WI38 (cell line): ENCODE measurements around the gene BICC1.

Experiments used
- H3K4me3 ChIP-seq: 2 replicates; pipeline ENCODE4 v1.5.1; 2011; ENCODE audit warnings: low read depth, mild to moderate bottlenecking, control low read depth, low read length
- CTCF ChIP-seq: IDR thresholded peaks from 2 replicates; pipeline ENCODE4 v1.5.1; 2012; ENCODE audit warnings: low read depth, mild to moderate bottlenecking, control low read depth, low read length

BICC1 gene

GRCh38 chr10:58740620-58741369 lies 228.1 kb downstream of the BICC1 start:
- no peak overlapping the region for H3K4me3 ChIP-seq
- no peak for TF ChIP-seq CTCF

- H3K4me3 ChIP-seq = no peak overlapping the region
- no peak for TF ChIP-seq CTCF
Measured at GRCh38 chr10:58741673-58742072, 229.0 kb downstream of the BICC1 start.

GRCh38 chr10:58742141-58742540 lies 229.5 kb downstream of the BICC1 start:
- no peak for TF ChIP-seq CTCF
- H3K4me3 ChIP-seq = no peak overlapping the region

- no peak overlapping the region for H3K4me3 ChIP-seq
- TF ChIP-seq CTCF = no peak
Measured at GRCh38 chr10:58743466-58744115, 230.9 kb downstream of the BICC1 start.

GRCh38 chr10:58746474-58747185 lies 234.0 kb downstream of the BICC1 start:
- no peak for TF ChIP-seq CTCF
- H3K4me3 ChIP-seq = no peak overlapping the region

GRCh38 chr10:58747687-58748086 lies 235.0 kb downstream of the BICC1 start:
- no peak overlapping the region for H3K4me3 ChIP-seq
- no peak for TF ChIP-seq CTCF

- no peak for TF ChIP-seq CTCF
- no peak overlapping the region for H3K4me3 ChIP-seq
Measured at GRCh38 chr10:58752665-58753064, 240.0 kb downstream of the BICC1 start.
